Bronchial epithelial cell (primary cell): Measurements from ENCODE around the gene TPTE2. TPM values are rescaled to one million over a fixed set of nuclear protein-coding genes. Genes with fewer than 3 reads are reported as not detected.

Source experiments
- DNase-seq: peaks from one replicate; pipeline ENCODE4 v3.0.0-alpha.2; 2010; ENCODE audit warnings: low read depth
- FAIRE-seq: peaks from 2 replicates; lab custom pipeline; 2011; peaks lifted over from hg19 to GRCh38; lab: Jason Lieb, UNC
- H3K27me3 ChIP-seq: 2 replicates; pipeline ENCODE4 v1.5.1; 2011; ENCODE audit warnings: low read length; ENCODE audit not compliant: control insufficient read depth, insufficient read depth
- H3K36me3 ChIP-seq: 2 replicates; pipeline ENCODE4 v1.5.1; 2011; ENCODE audit warnings: low read length; ENCODE audit not compliant: control insufficient read depth, insufficient read depth
- H3K4me3 ChIP-seq: 2 replicates; pipeline ENCODE4 v1.5.1; 2011; ENCODE audit warnings: mild to moderate bottlenecking, low read depth, low read length, control low read depth
- CTCF ChIP-seq: IDR thresholded peaks from 2 replicates; pipeline ENCODE4 v1.5.1; 2011; ENCODE audit warnings: mild to moderate bottlenecking, moderate library complexity, low read length, control low read depth, inconsistent platforms; ENCODE audit not compliant: insufficient read depth, severe bottlenecking
- total RNA-seq: library from RNA; depleted of rRNA; stranded (reverse); fragments of >200 nt; gene quantifications from 2 replicates; pipeline ENCODE4 v1.2.1, GENCODE V29; 2014

Gene TPTE2
- total RNA-seq, 1 donor from 2014 or later = not detected

DNA sequence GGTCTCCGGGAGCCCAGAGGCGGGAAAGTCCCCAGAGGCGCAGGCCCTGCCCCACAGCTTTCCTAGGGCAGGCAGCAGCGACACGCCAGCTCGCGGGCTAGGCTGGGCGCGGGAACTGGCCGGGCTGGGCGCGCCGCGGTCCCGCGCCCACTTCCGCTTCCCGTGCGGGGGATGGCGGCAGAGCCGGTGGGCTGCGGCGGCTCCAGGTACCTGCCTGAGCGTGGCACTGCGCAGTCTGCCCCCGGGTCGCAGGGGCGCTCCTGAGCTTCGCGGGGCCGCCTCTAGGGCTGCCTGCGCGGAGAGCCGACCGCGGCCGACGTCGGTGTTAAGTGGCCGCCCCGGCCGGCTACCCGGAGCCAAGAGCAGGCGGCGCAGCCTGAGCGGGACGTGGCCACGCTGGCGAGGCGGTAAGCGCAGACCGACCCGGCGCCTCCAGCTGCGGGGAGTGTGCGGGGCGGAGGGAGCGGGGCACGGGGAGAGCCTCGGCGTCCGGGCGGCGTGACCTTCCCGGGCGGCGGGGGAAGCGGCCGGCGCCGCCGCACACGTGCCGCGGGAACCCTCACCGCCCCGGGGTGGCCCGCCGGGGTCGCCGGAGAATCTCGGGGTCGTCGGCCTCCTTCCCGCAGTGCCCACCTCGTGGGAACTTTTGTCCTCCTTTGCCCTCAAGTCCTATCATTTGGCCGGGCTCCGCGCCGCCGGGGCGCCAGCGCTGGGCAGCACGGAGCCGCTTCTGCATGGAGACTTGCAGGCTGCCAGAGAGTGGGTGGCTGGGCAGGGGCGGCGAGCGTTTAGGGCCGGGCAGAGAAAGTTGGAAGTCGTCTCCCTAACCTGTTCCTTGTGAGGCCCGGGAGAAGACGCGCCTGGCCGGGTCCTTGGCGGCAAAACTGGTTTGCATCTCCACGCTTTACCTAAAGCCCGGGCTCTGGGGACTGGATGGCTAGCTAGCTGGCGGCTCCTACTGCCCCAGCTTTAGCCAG is 40.7 kb upstream of the TPTE2 start:
- no peak for DNase-seq
- Histone ChIP-seq H3K27me3 (no peaks in the 10 kb centered on the region), H3K36me3 (no peaks in the 10 kb centered on the region), H3K4me3 (peak overlapping the region; percentile 51)
- FAIRE-seq = no peak
- peak; percentile 12 for TF ChIP-seq CTCF

DNA sequence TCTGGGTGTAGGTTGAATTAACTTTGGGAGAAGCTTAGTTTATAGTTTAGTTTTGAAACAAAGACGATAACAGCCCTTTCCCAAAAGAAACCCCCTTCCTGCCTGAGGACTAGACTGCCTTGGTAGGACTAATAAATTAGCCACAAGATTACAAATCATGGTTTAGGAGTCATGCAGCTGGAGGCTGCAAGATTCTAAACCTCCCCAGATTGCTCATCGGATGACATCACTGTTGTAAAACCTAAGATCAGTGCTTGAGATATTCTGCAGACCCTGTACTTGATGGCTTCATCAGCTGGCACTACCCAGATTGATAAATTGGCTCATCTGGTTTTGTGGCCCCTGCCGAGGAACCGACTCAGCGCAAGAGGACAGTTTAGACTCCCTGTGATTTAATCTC is 36.2 kb upstream of the TPTE2 start:
- Histone ChIP-seq H3K4me3 (no peak overlapping the region), H3K27me3 (no peaks in the 10 kb centered on the region), H3K36me3 (no peaks in the 10 kb centered on the region)
- no peak for FAIRE-seq
- DNase-seq = peak; percentile 77
- no peak for TF ChIP-seq CTCF

DNA sequence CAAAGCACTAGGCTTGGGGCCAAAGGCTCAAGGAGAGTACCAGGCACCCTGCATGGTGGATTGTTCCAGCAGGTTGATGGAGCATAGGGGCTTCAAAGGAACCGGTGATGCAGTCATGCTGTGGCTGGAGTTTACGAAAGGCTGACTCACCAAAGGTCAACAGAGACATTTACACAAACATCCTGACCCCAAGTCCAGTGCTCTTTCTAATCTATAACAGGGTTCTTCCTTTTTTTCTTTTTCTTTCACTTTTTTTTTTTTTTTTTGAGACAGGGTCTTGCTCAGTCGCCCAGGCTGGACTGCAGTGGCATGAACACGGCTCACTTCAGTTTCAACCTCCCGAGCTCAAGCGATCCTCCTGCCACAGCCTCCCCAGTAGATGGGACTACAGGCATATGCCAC is 35.6 kb upstream of the TPTE2 start:
- FAIRE-seq (no peak), DNase-seq (peak; percentile 63)
- Histone ChIP-seq H3K36me3 (no peaks in the 10 kb centered on the region), H3K27me3 (no peaks in the 10 kb centered on the region), H3K4me3 (no peak overlapping the region)
- TF ChIP-seq CTCF = no peak

GRCh38 chr13:19596086-19596485 is 34.8 kb upstream of the TPTE2 start:
- no peak for TF ChIP-seq CTCF
- no peak for DNase-seq
- no peak for FAIRE-seq
- Histone ChIP-seq H3K36me3 (no peaks in the 10 kb centered on the region), H3K27me3 (no peaks in the 10 kb centered on the region), H3K4me3 (no peak overlapping the region)

GRCh38 chr13:19592657-19593180 is 31.4 kb upstream of the TPTE2 start:
- H3K4me3 ChIP-seq = no peak overlapping the region
- no peaks in the 10 kb centered on the region for H3K27me3 ChIP-seq
- DNase-seq = no peak
- H3K36me3 ChIP-seq = no peaks in the 10 kb centered on the region
- no peak for TF ChIP-seq CTCF
- no peak for FAIRE-seq

- DNase-seq (no peak), FAIRE-seq (no peak)
- H3K4me3 ChIP-seq = no peak overlapping the region
- H3K27me3 ChIP-seq = no peaks in the 10 kb centered on the region
- TF ChIP-seq CTCF = no peak
- no peaks in the 10 kb centered on the region for H3K36me3 ChIP-seq
Measured at GRCh38 chr13:19591864-19592263, 30.5 kb upstream of the TPTE2 start.
